Islet of Langerhans (tissue), 1 donor: ENCODE measurements around the gene HIP1.
"Not testable (repeated sequence)": the region's sequence is repeated elsewhere in the genome, so short reads cannot be mapped to it uniquely, and the experiment has no call there.

Experiments
- FAIRE-seq: peaks from one replicate; lab custom pipeline; 2011; peaks lifted over from hg19 to GRCh38; lab: Jason Lieb, UNC

HIP1 gene

GRCh38 chr7:75485979-75486643 lies 252.6 kb downstream of the HIP1 start, which contains the start of gene POM121C:
Gene POM121C, minus strand, starts transcription at chr7:75486299. Its CDS starts 44,803 bp downstream, at chr7:75441496.
- FAIRE-seq: not testable (repeated sequence)

GRCh38 chr7:75485355-75485978 lies 253.3 kb downstream of the HIP1 start:
- not testable (repeated sequence) for FAIRE-seq
